Activated CD8-positive, alpha-beta T cell treated with anti-CD3 and anti-CD28 coated beads for 36 hours (primary cell): ENCODE measurements around the gene STK11. TPM values are rescaled to one million over a fixed set of nuclear protein-coding genes. Genes with fewer than 3 reads are reported as not detected.

ENCODE experiments used
- ATAC-seq: fragments of 200-7000 bp; cut with Tn5 transposase; one replicate; pipeline ENCODE4 v1.10.0; 2021; ENCODE audit warnings: mild to moderate bottlenecking, moderate library complexity
- CTCF ChIA-PET: fragments of 350-600 bp; sonication (Branson Sonifier 250); formaldehyde crosslinking; loops from one replicate; lab custom pipeline; 2021; ENCODE audit warnings: antibody characterized with exemption; lab: Charles Lee
- POLR2A ChIA-PET: fragments of 350-600 bp; sonication (Branson Sonifier 250); formaldehyde crosslinking; loops from one replicate; lab custom pipeline; 2021; ENCODE audit warnings: antibody characterized with exemption; lab: Charles Lee
- DNase-seq: peaks from one replicate; pipeline ENCODE4 v3.0.0-alpha.2; 2020
- H3K27ac Mint-ChIP-seq: one replicate; pipeline ENCODE4 v1.8.0; 2021; ENCODE audit warnings: mild to moderate bottlenecking, mixed read lengths
- H3K27me3 Mint-ChIP-seq: one replicate; pipeline ENCODE4 v1.8.0; 2021; ENCODE audit warnings: mixed read lengths
- H3K36me3 Mint-ChIP-seq: one replicate; pipeline ENCODE4 v1.8.0; 2021; ENCODE audit warnings: low read depth, mixed read lengths
- H3K4me1 Mint-ChIP-seq: one replicate; pipeline ENCODE4 v1.8.0; 2021; ENCODE audit warnings: low read depth, mixed read lengths
- H3K4me3 Mint-ChIP-seq: one replicate; pipeline ENCODE4 v1.8.0; 2021; ENCODE audit warnings: mild to moderate bottlenecking, moderate library complexity, mixed read lengths
- H3K9me3 Mint-ChIP-seq: one replicate; pipeline ENCODE4 v1.8.0; 2021; ENCODE audit warnings: mixed read lengths
- intact Hi-C: fragments of 100-400 bp; cut with micrococcal nuclease; formaldehyde crosslinking; loops from one replicate; pipeline ENCODE4 v1.10.0; 2022
- total RNA-seq, 2 experiments: library from RNA; stranded (reverse); gene quantifications; one replicate each; pipeline ENCODE4 v1.2.3, GENCODE V29; 2021
- TF ChIP-seq, protein P1 (sequence below): fragments of 200-600 bp; IDR thresholded peaks from one replicate; pipeline ENCODE4 v1.8.0; 2022; ENCODE audit warnings: antibody characterized with exemption, mild to moderate bottlenecking

The STK11 gene
- total RNA-seq, 2 experiments from 2014 or later, result 55.1 to 58.0 TPM

DNA sequence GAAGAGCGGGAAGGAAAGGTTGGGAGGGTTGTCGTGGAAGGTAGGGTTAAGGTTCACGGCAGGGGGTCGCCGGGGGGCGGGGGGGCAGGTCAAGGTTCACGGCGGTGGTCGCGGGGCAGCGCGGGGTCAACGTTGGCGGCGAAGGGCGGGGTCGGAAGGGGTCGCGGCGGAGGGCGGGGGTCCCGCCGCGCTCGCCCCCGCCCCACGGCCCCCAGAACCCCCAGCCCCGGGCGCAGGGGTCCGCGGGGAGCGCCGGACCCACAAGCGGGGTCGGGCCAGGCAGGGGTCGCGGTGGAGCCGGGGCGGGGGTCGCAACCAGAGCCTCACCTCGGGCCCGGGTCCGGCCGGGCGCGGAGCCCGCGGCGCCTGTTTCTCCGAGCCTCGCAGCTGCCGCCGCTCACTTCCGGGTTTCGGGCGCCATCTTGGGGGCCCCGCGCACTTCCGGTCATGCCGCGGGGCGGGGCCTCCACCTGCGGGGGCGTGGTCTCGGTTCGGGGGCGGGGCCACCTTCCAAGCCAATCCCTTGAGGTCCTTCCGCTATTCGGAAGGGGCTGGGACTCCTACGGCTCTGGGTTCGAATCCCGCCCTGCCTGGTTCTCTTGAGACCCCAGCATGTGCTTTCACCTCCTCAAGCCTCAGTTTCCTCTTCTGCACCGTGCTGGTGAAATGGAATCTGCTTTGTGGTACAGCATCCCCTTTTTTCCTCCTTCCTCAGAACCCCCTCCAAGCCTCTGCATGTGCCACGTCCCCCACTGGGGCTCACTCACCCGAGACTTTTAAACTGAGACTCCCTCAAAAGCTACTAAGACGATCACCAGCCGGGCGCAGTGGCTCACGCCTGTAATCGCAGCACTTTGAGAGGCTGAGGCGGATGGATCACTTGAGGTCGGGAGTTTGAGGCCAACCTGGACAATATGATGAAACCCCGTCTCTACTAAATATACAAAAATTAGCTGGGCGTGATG, 31.5 kb upstream of the STK11 start, which contains the start of gene SBNO2:
TSS of gene SBNO2 (minus strand) at position 424 of the 965 bp plus-strand sequence. CDS start 19,992 bp downstream, outside the sequence.
- ChIA-PET CTCF (interaction anchor here (1.1 kb wide), 1 partner anchor 21 kb away, joined by 3 read pairs; no protein-coding TSS in a partner anchor), POLR2A (interaction anchor here (1.0 to 1.2 kb wide), 3 partner anchors 12 to 71 kb away, joined by 3 to 5 read pairs (median 4); partner anchors contain the start of gene GPX4)
- Mint-ChIP-seq H3K4me1 (peaks cover 36% of the 10 kb centered on the region), H3K27me3 (no peaks in the 10 kb centered on the region), H3K9me3 (no peaks in the 10 kb centered on the region), H3K4me3 (peak within 1 kb of the TSS; percentile 87), H3K36me3 (peaks cover 8% of the 10 kb centered on the region), H3K27ac (peak within 1 kb of the TSS; percentile 92)
- ATAC-seq (peak; percentile 95), DNase-seq (peak; percentile 94)
- TF ChIP-seq, protein P1, sequence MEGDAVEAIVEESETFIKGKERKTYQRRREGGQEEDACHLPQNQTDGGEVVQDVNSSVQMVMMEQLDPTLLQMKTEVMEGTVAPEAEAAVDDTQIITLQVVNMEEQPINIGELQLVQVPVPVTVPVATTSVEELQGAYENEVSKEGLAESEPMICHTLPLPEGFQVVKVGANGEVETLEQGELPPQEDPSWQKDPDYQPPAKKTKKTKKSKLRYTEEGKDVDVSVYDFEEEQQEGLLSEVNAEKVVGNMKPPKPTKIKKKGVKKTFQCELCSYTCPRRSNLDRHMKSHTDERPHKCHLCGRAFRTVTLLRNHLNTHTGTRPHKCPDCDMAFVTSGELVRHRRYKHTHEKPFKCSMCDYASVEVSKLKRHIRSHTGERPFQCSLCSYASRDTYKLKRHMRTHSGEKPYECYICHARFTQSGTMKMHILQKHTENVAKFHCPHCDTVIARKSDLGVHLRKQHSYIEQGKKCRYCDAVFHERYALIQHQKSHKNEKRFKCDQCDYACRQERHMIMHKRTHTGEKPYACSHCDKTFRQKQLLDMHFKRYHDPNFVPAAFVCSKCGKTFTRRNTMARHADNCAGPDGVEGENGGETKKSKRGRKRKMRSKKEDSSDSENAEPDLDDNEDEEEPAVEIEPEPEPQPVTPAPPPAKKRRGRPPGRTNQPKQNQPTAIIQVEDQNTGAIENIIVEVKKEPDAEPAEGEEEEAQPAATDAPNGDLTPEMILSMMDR, result no peak
- intact Hi-C loops, result no loop called here

DNA sequence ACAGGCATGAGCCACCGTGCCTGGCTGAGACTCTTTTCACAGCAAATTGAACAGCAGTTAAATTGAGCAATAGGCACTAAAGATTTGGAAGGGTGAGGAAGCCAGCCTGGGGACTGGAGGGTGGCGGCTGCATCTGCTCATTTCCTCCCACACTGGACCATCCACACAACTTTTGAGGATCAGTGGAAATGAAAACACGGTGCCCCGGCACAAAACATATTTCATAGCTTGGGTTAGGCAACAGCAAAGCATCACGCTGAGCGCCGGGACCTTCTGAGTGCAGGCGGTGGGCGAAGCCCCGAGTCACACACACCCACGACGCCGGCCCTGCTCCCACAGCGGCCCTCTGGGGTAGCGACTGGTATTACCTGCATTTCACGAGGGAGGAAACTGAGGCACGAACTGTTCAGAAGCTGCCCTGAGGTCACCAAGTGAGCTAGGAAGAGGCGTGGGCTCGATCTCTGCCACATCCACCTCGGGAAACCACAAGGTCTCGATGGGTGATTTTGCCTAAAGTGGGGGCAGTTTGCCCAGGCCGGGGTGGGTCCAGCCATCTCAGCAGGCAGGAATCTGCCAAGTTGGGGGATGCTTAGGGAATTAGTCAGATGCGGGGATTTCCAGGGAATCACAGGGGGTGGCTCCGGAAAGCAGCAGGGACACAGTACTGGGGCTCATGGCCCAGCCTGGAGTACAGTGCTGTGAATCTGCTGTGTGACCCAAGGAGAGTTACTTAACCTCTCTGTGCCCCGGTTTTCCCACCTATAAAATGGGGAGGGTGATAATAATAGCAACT, 28.1 kb upstream of the STK11 start:
- no peak overlapping the region for H3K4me3 Mint-ChIP-seq
- no peak for ATAC-seq
- H3K9me3 Mint-ChIP-seq, result no peaks in the 10 kb centered on the region
- peaks cover 22% of the 10 kb centered on the region for H3K4me1 Mint-ChIP-seq
- POLR2A ChIA-PET, result no interaction called here
- H3K36me3 Mint-ChIP-seq, result no peaks in the 10 kb centered on the region
- H3K27me3 Mint-ChIP-seq, result no peaks in the 10 kb centered on the region
- no peak for DNase-seq
- CTCF ChIA-PET, result interaction anchor here (2.7 kb wide), 1 partner anchor 64 kb away, joined by 7 read pairs; no protein-coding TSS in a partner anchor
- intact Hi-C loops, result no loop called here
- TF ChIP-seq, protein P1, result no peak
- H3K27ac Mint-ChIP-seq, result no peak overlapping the region

GRCh38 chr19:1181606-1182005, 24.0 kb upstream of the STK11 start:
- no peak overlapping the region for H3K27ac Mint-ChIP-seq
- intact Hi-C loops, result loop anchor here (10.0 kb wide), 1 partner anchor 47 kb away; no protein-coding TSS in a partner anchor
- DNase-seq, result no peak
- ChIA-PET POLR2A (interaction anchor here (0.6 to 0.9 kb wide), 2 partner anchors 18 to 68 kb away, joined by 3 read pairs; no protein-coding TSS in a partner anchor), CTCF (no interaction called here)
- no peaks in the 10 kb centered on the region for H3K36me3 Mint-ChIP-seq
- ATAC-seq, result peak; percentile 25
- TF ChIP-seq, protein P1, result no peak
- H3K27me3 Mint-ChIP-seq, result no peaks in the 10 kb centered on the region
- no peaks in the 10 kb centered on the region for H3K9me3 Mint-ChIP-seq
- peaks cover 6% of the 10 kb centered on the region for H3K4me1 Mint-ChIP-seq
- no peak overlapping the region for H3K4me3 Mint-ChIP-seq

DNA sequence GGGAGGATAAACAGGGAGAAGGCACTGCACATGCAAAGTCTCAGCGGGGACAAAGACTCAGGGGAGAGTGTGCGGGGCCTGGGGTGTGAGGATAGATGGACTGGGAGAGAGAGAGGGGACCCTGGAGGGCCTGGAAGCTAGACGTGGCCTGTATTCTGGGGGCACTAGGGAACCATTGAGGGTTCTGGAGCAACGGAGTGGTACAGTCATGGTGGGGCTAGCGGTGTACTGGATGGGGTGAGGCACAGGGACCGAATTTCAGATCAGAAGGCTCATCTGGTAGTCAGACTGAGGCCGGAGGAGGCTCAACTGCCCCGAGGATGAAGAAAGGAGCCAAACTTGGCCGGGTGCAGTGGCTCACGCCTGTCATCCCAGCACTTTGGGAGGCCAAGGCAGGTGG, 23.5 kb upstream of the STK11 start:
- peaks cover 6% of the 10 kb centered on the region for H3K4me1 Mint-ChIP-seq
- intact Hi-C loops, result loop anchor here (10.0 kb wide), 1 partner anchor 47 kb away; no protein-coding TSS in a partner anchor
- no peaks in the 10 kb centered on the region for H3K9me3 Mint-ChIP-seq
- H3K27me3 Mint-ChIP-seq, result no peaks in the 10 kb centered on the region
- no peak overlapping the region for H3K4me3 Mint-ChIP-seq
- DNase-seq (no peak), ATAC-seq (no peak)
- ChIA-PET CTCF (no interaction called here), POLR2A (interaction anchor here (0.6 to 0.9 kb wide), 2 partner anchors 18 to 69 kb away, joined by 3 read pairs; no protein-coding TSS in a partner anchor)
- no peaks in the 10 kb centered on the region for H3K36me3 Mint-ChIP-seq
- no peak overlapping the region for H3K27ac Mint-ChIP-seq
- TF ChIP-seq, protein P1, result no peak
